Measurements from ENCODE around the gene DMRT2.

- TF ChIP-seq CTCF (conservative IDR thresholded peaks at IDR 0.05) = peak; percentile 90
- no peak for TF ChIP-seq EZH2 (IDR thresholded peaks at IDR 0.05; ENCODE audit: low read depth)
Measured at GRCh38 chr9:1009101-1009707, 41.0 kb upstream of the DMRT2 start.
